Thoracic aorta (tissue), 2 donors: ENCODE data around the gene NRXN3. TPM values are rescaled to one million over a fixed set of nuclear protein-coding genes. Genes with fewer than 3 reads are reported as not detected.

Experiments used
- ATAC-seq: fragments of 150-250 bp; one replicate; pipeline ENCODE4 v1.8.0; 2017; ENCODE audit warnings: low read depth; ENCODE audit not compliant: insufficient number of reproducible peaks, low FRiP score
- DNase-seq: peaks from one replicate; pipeline ENCODE4 v3.0.0-alpha.2; 2020; ENCODE audit warnings: low spot score
- H3K27ac ChIP-seq, 2 donors: fragments of 200-600 bp; sonication (generic); 1 replicate in 1 of 2; 2 replicates in 1 of 2; pipeline ENCODE4 v1.5.1; 2016; ENCODE audit warnings: mild to moderate bottlenecking in 2 of 2, moderate library complexity in 2 of 2
- H3K27me3 ChIP-seq: fragments of 200-600 bp; sonication (generic); replicated peaks from 2 replicates; pipeline ENCODE4 v1.6.0; 2016; ENCODE audit warnings: mild to moderate bottlenecking; ENCODE audit not compliant: insufficient read depth
- H3K36me3 ChIP-seq: fragments of 200-600 bp; sonication (generic); one replicate; pipeline ENCODE4 v1.5.1; 2016
- H3K4me1 ChIP-seq, 2 donors: fragments of 200-600 bp; sonication (generic); 1 replicate in 1 of 2; 2 replicates in 1 of 2; pipeline versions ENCODE4 v1.5.1 to v1.6.0; 2016; ENCODE audit warnings: low read depth in 2 of 2, mild to moderate bottlenecking in 1 of 2; ENCODE audit not compliant: control insufficient read depth in 1 of 2
- H3K4me3 ChIP-seq: fragments of 200-600 bp; sonication (generic); 2 replicates; pipeline ENCODE4 v1.5.1; 2016; ENCODE audit warnings: mild to moderate bottlenecking
- H3K9me3 ChIP-seq: fragments of 200-600 bp; sonication (generic); 2 replicates; pipeline ENCODE4 v1.5.1; 2016
- CTCF ChIP-seq: fragments of 200-600 bp; sonication (generic); IDR thresholded peaks from one replicate; pipeline ENCODE4 v1.5.1; 2019; ENCODE audit warnings: antibody characterized with exemption
- total RNA-seq, 2 donors: library from RNA; depleted of rRNA; stranded (reverse); fragments of >200 nt; gene quantifications; one replicate each; pipeline versions ENCODE4 v1.1.0 to v1.2.3, GENCODE V29; 2016

The NRXN3 gene
- total RNA-seq, 2 donors from 2014 or later, result 5.6 to 33.3 TPM

GRCh38 chr14:79028281-79028680 is 858.1 kb downstream of the NRXN3 start:
- Histone ChIP-seq H3K4me1 (no peaks in the 10 kb centered on the region), H3K27me3 (no peaks in the 10 kb centered on the region), H3K4me3 (no peak overlapping the region), H3K36me3 (no peaks in the 10 kb centered on the region), H3K27ac (no peak overlapping the region), H3K9me3 (no peaks in the 10 kb centered on the region)
- no peak for ATAC-seq
- no peak for TF ChIP-seq CTCF
- DNase-seq, result no peak

GRCh38 chr14:79036441-79036840 is 866.3 kb downstream of the NRXN3 start:
- Histone ChIP-seq H3K36me3 (no peaks in the 10 kb centered on the region), H3K4me1 (no peaks in the 10 kb centered on the region), H3K27me3 (no peaks in the 10 kb centered on the region), H3K9me3 (peaks cover 9% of the 10 kb centered on the region), H3K4me3 (no peak overlapping the region), H3K27ac (no peak overlapping the region)
- DNase-seq (no peak), ATAC-seq (no peak)
- no peak for TF ChIP-seq CTCF

DNA sequence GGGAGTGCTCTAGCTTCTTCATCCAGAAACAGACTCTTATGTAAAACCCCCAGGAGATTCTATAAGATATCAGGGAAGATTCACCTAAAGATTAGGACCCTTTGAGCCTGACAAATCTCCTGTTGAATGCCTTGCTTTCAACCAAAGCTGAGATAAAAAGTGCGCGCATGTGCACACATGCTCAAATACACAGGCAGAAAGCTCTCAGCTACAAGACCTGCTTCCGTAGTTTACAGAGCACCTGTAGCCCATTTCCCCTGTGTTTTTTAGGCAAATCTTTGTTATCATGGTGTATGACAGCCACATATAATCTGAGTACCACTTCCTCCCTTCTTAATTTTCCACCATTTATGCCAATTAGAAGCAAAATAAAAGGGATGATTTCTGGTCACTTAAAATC is 866.9 kb downstream of the NRXN3 start:
- TF ChIP-seq CTCF, result no peak
- H3K9me3 ChIP-seq, result peaks cover 9% of the 10 kb centered on the region

DNA sequence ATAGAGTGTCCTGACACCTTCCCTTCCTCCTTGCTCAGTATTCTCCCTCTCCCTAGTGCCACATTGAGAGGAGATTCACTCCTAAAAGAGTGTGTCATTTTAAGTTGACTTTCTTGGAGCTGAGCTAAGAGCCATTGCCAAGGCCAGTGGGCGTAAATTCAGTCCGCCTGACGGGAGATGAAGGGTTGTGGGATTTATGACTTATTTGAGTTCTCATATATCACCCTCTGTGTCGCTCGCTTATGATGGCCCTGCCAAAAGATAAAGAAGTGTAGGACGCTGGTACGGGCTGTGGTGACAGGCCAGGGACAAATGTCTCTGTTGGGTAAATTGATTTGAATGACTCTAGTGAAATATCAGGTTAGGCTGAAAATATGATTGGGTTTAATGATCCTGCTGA is 867.4 kb downstream of the NRXN3 start:
- TF ChIP-seq CTCF, result no peak
- Histone ChIP-seq H3K36me3 (no peaks in the 10 kb centered on the region), H3K27me3 (no peaks in the 10 kb centered on the region), H3K27ac (no peak overlapping the region), H3K9me3 (peaks cover 9% of the 10 kb centered on the region), H3K4me3 (no peak overlapping the region), H3K4me1 (no peaks in the 10 kb centered on the region)
- ATAC-seq, result no peak
- DNase-seq, result no peak

More for the DNA sequence above, 866.9 kb downstream of the NRXN3 start:
- H3K27me3 ChIP-seq, result no peaks in the 10 kb centered on the region
- H3K4me3 ChIP-seq, result no peak overlapping the region
- ATAC-seq (no peak), DNase-seq (no peak)
- H3K27ac ChIP-seq, result no peak overlapping the region
- H3K36me3 ChIP-seq, result no peaks in the 10 kb centered on the region
- H3K4me1 ChIP-seq, result no peaks in the 10 kb centered on the region

DNA sequence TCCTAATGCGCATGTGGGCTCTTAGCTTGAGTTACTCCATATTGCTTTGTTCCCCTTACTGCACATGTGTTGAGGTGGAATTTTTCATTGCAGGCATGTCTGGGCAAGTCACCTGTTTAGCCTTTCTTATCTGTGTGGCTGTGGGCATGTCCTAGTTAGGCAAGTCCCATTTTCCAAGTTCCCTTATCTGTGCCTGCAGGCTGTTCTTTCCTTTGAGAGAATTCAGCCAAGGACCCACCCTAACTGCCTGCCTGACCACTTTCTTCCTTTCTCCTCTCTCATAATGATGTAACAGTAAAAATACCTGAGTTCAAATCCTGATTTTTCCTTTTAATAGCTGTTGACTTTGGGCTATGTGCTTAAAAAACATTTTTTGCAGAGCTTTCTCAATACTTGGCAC is 870.6 kb downstream of the NRXN3 start:
- Histone ChIP-seq H3K27ac (no peak overlapping the region), H3K36me3 (no peaks in the 10 kb centered on the region), H3K27me3 (no peaks in the 10 kb centered on the region), H3K4me1 (no peaks in the 10 kb centered on the region), H3K4me3 (no peak overlapping the region), H3K9me3 (peaks cover 9% of the 10 kb centered on the region)
- DNase-seq (no peak), ATAC-seq (no peak)
- TF ChIP-seq CTCF, result no peak
